Astrocyte of the spinal cord (primary cell): ENCODE measurements around the gene NUDT22.

ENCODE experiments used
- DNase-seq: peaks from one replicate; pipeline ENCODE4 v3.0.0; 2011; ENCODE audit warnings: low read depth, low spot score
- H3K4me3 ChIP-seq: 2 replicates; pipeline ENCODE4 v1.5.1; 2011; ENCODE audit warnings: low read depth, mild to moderate bottlenecking, low read length, moderate library complexity
- CTCF ChIP-seq: IDR thresholded peaks from 2 replicates; pipeline ENCODE4 v1.5.1; 2012; ENCODE audit warnings: low read depth, mild to moderate bottlenecking, low read length, inconsistent platforms
- in situ Hi-C: cut with HindIII; loops from 2 replicates; pipeline ENCODE4 v1.10.0; 2017; ENCODE audit warnings: low sequenced_read_pairs

NUDT22 gene

GRCh38 chr11:64225608-64226506 is at the start of gene NUDT22, which contains the start of gene TRPT1:
NUDT22 (plus strand) TSS chr11:64226274; CDS start chr11:64226653, 379 bp downstream.
TRPT1 (minus strand) TSS chr11:64226186; CDS start chr11:64225860, 326 bp downstream.
- peak; percentile 77 for DNase-seq
- in situ Hi-C loops: no loop called here
- H3K4me3 ChIP-seq: peak within 1 kb of the TSS; percentile 80
- peak; percentile 29 for TF ChIP-seq CTCF

- no peak for TF ChIP-seq CTCF
- in situ Hi-C loops: no loop called here
- DNase-seq: no peak
- H3K4me3 ChIP-seq: no peak overlapping the region
Measured at GRCh38 chr11:64176751-64177150, 49.3 kb upstream of the NUDT22 start.

GRCh38 chr11:64178203-64178602 is 47.9 kb upstream of the NUDT22 start:
- in situ Hi-C loops: no loop called here
- no peak overlapping the region for H3K4me3 ChIP-seq
- no peak for DNase-seq
- no peak for TF ChIP-seq CTCF

GRCh38 chr11:64178951-64179639 is 47.0 kb upstream of the NUDT22 start:
- DNase-seq: no peak
- no peak overlapping the region for H3K4me3 ChIP-seq
- TF ChIP-seq CTCF: no peak
- in situ Hi-C loops: no loop called here

GRCh38 chr11:64180891-64181290 is 45.2 kb upstream of the NUDT22 start:
- no peak for TF ChIP-seq CTCF

GRCh38 chr11:64181506-64182411 is 44.3 kb upstream of the NUDT22 start:
- H3K4me3 ChIP-seq: no peak overlapping the region
- in situ Hi-C loops: no loop called here
- peak; percentile 92 for DNase-seq
- TF ChIP-seq CTCF: no peak

More at GRCh38 chr11:64180891-64181290, 45.2 kb upstream of the NUDT22 start:
- in situ Hi-C loops: no loop called here
- no peak overlapping the region for H3K4me3 ChIP-seq
- no peak for DNase-seq
